Right lobe of liver (tissue), 6 donors: ENCODE measurements around the gene PITX3. TPM values are rescaled to one million over a fixed set of nuclear protein-coding genes. Genes with fewer than 3 reads are reported as not detected.
"Not testable (repeated sequence)": the region's sequence is repeated elsewhere in the genome, so short reads cannot be mapped to it uniquely, and the experiment has no call there.

Experiments
- ATAC-seq, 4 donors: fragments of 200-7000 bp; cut with Tn5 transposase; one replicate each; pipeline ENCODE4 v1.9.1; 2020; ENCODE audit warnings: mild to moderate bottlenecking in 4 of 4, moderate library complexity in 4 of 4
- DNase-seq, 3 donors: peaks; one replicate each; pipeline ENCODE4 v3.0.0-alpha.2; 2020
- H3K27ac ChIP-seq, 3 donors: fragments of 200-600 bp; one replicate each; pipeline ENCODE4 v1.8.0; 2022
- H3K27me3 ChIP-seq, 2 donors: fragments of 200-600 bp; one replicate each; pipeline ENCODE4 v1.8.0; 2022
- H3K36me3 ChIP-seq, 4 donors: fragments of 200-600 bp; sonication (generic) in 1 of 4; one replicate each; pipeline versions ENCODE4 v1.5.1 to v1.8.0; 2017 to 2022; ENCODE audit warnings: control low read depth in 1 of 4
- H3K4me1 ChIP-seq, 4 donors: fragments of 200-600 bp; sonication (generic) in 1 of 4; one replicate each; pipeline versions ENCODE4 v1.5.1 to v1.8.0; 2017 to 2022; ENCODE audit warnings: control low read depth in 1 of 4
- H3K4me3 ChIP-seq, 3 donors: fragments of 200-600 bp; one replicate each; pipeline ENCODE4 v1.8.0; 2022
- H3K9me3 ChIP-seq, 4 donors: fragments of 200-600 bp; sonication (generic) in 1 of 4; one replicate each; pipeline versions ENCODE4 v1.5.1 to v1.8.0; 2017 to 2022; ENCODE audit warnings: control low read depth in 1 of 4
- POLR2A ChIP-seq: fragments of 450-650 bp; IDR thresholded peaks from one replicate; pipeline ENCODE4 v1.6.1; 2017; ENCODE audit warnings: antibody characterized with exemption, mild to moderate bottlenecking
- WGBS: methylation state at CpG from one replicate; pipeline ENCODE4 v1.1.6; 2018; ENCODE audit warnings: low coverage, low lambda C conversion rate; ENCODE audit not compliant: insufficient coverage; ENCODE audit errors: missing lambda C conversion rate; 5-methylcytosine and 5-hydroxymethylcytosine counted together
- intact Hi-C, 2 donors: fragments of 100-400 bp; cut with DNase I; formaldehyde crosslinking; loops; one replicate each; pipeline versions ENCODE4 v1.11.2 to v1.14.1; 2022
- total RNA-seq, 6 experiments: library from RNA; depleted of rRNA in 2 of 6; stranded (reverse); fragments of >200 nt in 2 of 6; fragmentation: NEBNext Ultra II Directional in 3 of 6; extraction: Animal tissue kit (Norgen Biotek cat#: 25700) in 3 of 6; gene quantifications; one replicate each; pipeline versions ENCODE4 v1.1.0 to v1.2.4, GENCODE V29; 2016 to 2023
- TF ChIP-seq, protein P1 (sequence below), 4 donors: fragments of 200-600 bp in 3 of 4; fragments of 450-650 bp in 1 of 4; IDR thresholded peaks; one replicate each; pipeline versions ENCODE4 v1.5.1 to v1.8.0; 2016 to 2022; ENCODE audit warnings: antibody characterized with exemption in 4 of 4, mild to moderate bottlenecking in 2 of 4
- donor health status: DM: no; HTN: yes; CAD: no.
- donor health status: DM: no; HTN: no; CAD: no.
- donor health status: DM: no; HTN: no; CAD: no.
- donor health status: DM: no; HTN: yes; CAD: no.
- donor health status: DM: no; HTN: yes; CAD: no.

Gene PITX3
- total RNA-seq, 6 experiments from 2014 or later: not detected

DNA sequence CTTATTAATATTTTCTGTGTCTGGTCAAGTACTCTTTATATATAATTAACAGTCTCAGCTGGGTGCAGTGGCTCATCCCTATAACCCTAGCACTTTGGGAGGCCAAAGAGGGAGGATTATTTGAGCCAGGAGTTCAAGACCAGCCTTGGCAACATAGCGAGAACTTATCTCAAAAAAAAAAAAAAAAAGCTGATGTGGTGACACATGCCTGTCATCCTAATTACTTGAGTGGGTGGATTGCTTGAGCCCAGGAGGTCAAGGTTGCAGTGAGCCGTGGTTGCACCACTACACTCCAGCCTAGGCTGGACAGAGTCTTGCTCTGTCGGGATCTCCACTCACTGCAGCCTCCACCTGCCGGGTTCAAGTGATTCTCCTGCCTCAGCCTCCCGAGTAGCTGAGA is 21.9 kb downstream of the PITX3 start:
- Histone ChIP-seq H3K27me3 (no peaks in the 10 kb centered on the region), H3K4me1 (no peaks in the 10 kb centered on the region), H3K27ac (no peak overlapping the region), H3K9me3 (no peaks in the 10 kb centered on the region), H3K4me3 (no peak overlapping the region), H3K36me3 (no peaks in the 10 kb centered on the region)
- intact Hi-C loops: no loop called here
- DNase-seq (no peak), ATAC-seq (no peak)
- WGBS: 58% methylated on average over 3 of the region's 5 CpGs
- no peak for TF ChIP-seq POLR2A
- TF ChIP-seq, protein P1, sequence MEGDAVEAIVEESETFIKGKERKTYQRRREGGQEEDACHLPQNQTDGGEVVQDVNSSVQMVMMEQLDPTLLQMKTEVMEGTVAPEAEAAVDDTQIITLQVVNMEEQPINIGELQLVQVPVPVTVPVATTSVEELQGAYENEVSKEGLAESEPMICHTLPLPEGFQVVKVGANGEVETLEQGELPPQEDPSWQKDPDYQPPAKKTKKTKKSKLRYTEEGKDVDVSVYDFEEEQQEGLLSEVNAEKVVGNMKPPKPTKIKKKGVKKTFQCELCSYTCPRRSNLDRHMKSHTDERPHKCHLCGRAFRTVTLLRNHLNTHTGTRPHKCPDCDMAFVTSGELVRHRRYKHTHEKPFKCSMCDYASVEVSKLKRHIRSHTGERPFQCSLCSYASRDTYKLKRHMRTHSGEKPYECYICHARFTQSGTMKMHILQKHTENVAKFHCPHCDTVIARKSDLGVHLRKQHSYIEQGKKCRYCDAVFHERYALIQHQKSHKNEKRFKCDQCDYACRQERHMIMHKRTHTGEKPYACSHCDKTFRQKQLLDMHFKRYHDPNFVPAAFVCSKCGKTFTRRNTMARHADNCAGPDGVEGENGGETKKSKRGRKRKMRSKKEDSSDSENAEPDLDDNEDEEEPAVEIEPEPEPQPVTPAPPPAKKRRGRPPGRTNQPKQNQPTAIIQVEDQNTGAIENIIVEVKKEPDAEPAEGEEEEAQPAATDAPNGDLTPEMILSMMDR (IDR thresholded peaks at IDR 0.05): no peak

DNA sequence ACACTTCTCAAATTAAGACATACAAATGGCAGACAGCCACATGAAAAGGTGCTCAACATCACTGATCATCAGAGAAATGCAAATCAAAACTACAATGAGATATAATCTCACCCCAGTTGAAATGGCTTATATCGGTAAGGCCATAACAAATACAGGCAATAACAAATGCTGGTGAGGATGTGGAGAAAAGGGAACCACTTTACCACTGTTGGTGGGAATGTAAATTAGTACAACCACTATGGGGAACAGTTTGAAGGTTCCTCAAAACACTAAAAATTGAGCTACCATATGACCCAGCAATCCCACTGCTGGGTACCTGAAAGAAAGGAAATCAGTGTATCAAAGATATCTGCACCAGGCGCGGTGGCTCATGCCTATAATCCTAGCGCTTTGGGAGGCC is 27.7 kb downstream of the PITX3 start:
- H3K36me3 ChIP-seq, H3K27ac ChIP-seq, H3K4me3 ChIP-seq, H3K27me3 ChIP-seq, DNase-seq, H3K4me1 ChIP-seq, intact Hi-C loops, H3K9me3 ChIP-seq, ATAC-seq: not testable (repeated sequence)
- 78% methylated on average over 1 of the region's 4 CpGs for WGBS

DNA sequence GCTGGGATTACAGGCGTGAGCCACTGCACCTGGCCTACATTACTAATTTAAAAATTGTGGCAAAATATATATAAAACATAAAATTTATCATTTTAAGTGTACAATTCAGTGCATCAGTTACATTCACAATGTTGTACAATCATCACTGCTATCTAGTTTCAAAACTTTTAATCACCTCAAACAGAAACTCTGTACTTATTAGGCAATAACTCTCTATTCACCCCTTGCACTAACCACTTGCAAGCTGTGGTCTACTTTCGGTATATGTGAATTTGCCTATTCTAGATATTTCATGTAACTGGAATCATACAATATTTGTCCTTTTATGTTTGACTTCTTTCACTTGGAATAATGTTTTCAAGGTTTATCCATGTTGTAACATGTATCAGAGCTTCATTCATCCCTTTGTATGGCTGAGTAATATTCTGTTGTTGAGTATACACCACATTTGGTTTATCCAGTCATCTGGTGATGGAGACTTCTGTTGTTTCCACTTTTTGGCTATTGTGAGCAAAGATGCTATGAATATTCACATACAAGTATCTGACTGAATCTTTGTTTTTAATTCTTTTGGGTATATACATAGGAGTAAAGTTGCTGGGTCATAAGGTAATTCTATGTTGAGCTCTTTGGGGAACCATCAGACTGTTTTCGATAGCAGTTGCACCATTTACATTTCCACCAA is 29.6 kb downstream of the PITX3 start:
- WGBS: 62% methylated on average over 3 of the region's 3 CpGs
- no peaks in the 10 kb centered on the region for H3K27me3 ChIP-seq
- ATAC-seq (no peak), DNase-seq (no peak)
- no peak overlapping the region for H3K4me3 ChIP-seq
- H3K4me1 ChIP-seq: no peaks in the 10 kb centered on the region
- H3K9me3 ChIP-seq: no peaks in the 10 kb centered on the region
- TF ChIP-seq POLR2A: no peak
- TF ChIP-seq, protein P1 (IDR thresholded peaks at IDR 0.05): no peak
- H3K36me3 ChIP-seq: no peaks in the 10 kb centered on the region
- intact Hi-C loops: no loop called here
- H3K27ac ChIP-seq: no peak overlapping the region

DNA sequence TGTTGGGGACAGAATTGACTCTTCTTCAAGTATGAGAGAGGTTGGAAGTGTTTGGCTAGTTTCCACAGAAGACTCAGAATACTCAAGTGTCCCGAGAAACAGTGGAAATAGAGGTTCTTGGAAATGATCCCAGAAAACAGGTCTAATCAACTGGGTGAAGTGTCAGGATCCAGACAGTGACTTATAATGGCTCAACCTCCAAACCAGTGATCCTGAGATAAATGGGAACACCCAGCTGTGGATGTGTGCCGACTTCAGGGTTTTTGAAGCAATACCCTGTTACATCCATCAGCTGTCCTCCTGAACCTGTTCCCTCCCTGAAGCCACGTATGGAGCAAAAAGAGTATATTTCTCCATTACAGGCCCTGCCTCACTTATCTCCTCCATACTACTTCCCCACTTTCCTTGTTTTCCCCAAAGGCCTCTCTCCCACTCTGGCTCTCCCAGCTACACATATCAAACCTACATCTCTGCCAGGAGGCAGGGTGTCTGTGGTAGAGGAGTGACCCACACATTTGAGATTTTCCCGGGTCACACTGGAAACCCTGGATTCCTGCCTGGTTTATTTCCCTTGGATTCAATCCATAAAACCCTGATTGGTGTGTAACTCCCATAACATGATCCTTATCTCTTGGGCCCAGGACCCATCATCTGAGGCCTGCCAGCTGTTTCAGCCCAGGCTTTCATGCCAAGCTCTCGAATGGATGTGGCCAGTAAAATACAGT is 32.8 kb downstream of the PITX3 start:
- ATAC-seq: no peak
- intact Hi-C loops: no loop called here
- Histone ChIP-seq H3K27me3 (no peaks in the 10 kb centered on the region), H3K4me3 (no peak overlapping the region), H3K4me1 (no peaks in the 10 kb centered on the region), H3K9me3 (no peaks in the 10 kb centered on the region), H3K27ac (no peak overlapping the region), H3K36me3 (no peaks in the 10 kb centered on the region)
- TF ChIP-seq, protein P1 (IDR thresholded peaks at IDR 0.05): no peak
- no peak for TF ChIP-seq POLR2A
- no peak for DNase-seq
- WGBS: 46% methylated on average over 5 of the region's 5 CpGs

GRCh38 chr10:102202386-102202785 is 38.9 kb downstream of the PITX3 start:
- TF ChIP-seq, protein P1 (IDR thresholded peaks at IDR 0.05): no peak
- TF ChIP-seq POLR2A: no peak
- H3K27me3 ChIP-seq: no peaks in the 10 kb centered on the region
- ATAC-seq (no peak), DNase-seq (no peak)
- no peak overlapping the region for H3K4me3 ChIP-seq
- 91% methylated on average over 1 of the region's 1 CpG for WGBS
- no peaks in the 10 kb centered on the region for H3K36me3 ChIP-seq
- no peak overlapping the region for H3K27ac ChIP-seq
- intact Hi-C loops: no loop called here
- H3K4me1 ChIP-seq: no peaks in the 10 kb centered on the region
- H3K9me3 ChIP-seq: no peaks in the 10 kb centered on the region
